SK-N-MC (cell line): ENCODE results near the gene ADGRG7.

ENCODE experiments used
- DNase-seq: peaks from one replicate; pipeline ENCODE4 v3.0.0-alpha.2; 2011; ENCODE audit warnings: low read depth, low spot score
- H3K27ac ChIP-seq: fragments of 200-600 bp; sonication (generic); 2 replicates; pipeline ENCODE4 v1.5.1; 2016; ENCODE audit warnings: mixed run types
- H3K36me3 ChIP-seq: fragments of 200-600 bp; sonication (generic); 2 replicates; pipeline ENCODE4 v1.6.1; 2017; ENCODE audit warnings: antibody characterized with exemption, low read length, mixed read lengths; ENCODE audit not compliant: insufficient read depth
- H3K4me3 ChIP-seq: fragments of 200-600 bp; sonication (generic); 2 replicates; pipeline ENCODE4 v1.5.1; 2016
- H3K9ac ChIP-seq: fragments of 200-600 bp; sonication (generic); 2 replicates; pipeline ENCODE4 v1.8.0; 2017; ENCODE audit warnings: mixed run types, mixed read lengths; ENCODE audit not compliant: insufficient read length
- H3K9me3 ChIP-seq: fragments of 200-600 bp; sonication (generic); 2 replicates; pipeline ENCODE4 v1.6.1; 2017; ENCODE audit warnings: low read depth, mild to moderate bottlenecking, antibody characterized with exemption, low read length, moderate library complexity, mixed read lengths
- EZH2 ChIP-seq: fragments of 200-600 bp; sonication (generic); IDR thresholded peaks from one replicate; pipeline ENCODE4 v1.6.1; 2017; ENCODE audit warnings: antibody characterized with exemption
- FOXP2 ChIP-seq: optimal IDR thresholded peaks from 2 replicates; pipeline ENCODE3; 2011; ENCODE audit warnings: mild to moderate bottlenecking, moderate library complexity; ENCODE audit not compliant: insufficient read depth; ENCODE audit errors: extremely low read length, control extremely low read depth
- POLR2AphosphoS5 ChIP-seq: IDR thresholded peaks from 2 replicates; pipeline ENCODE4 v1.6.1; 2012; ENCODE audit warnings: mild to moderate bottlenecking, low read depth, low read length, borderline replicate concordance

Gene ADGRG7

GRCh38 chr3:100629421-100630127 is 20.2 kb downstream of the ADGRG7 start:
- DNase-seq = no peak
- Histone ChIP-seq H3K27ac (no peak overlapping the region), H3K9ac (no peak overlapping the region), H3K9me3 (no peaks in the 10 kb centered on the region), H3K4me3 (no peak overlapping the region), H3K36me3 (no peaks in the 10 kb centered on the region)
- TF ChIP-seq FOXP2 = no peak
- TF ChIP-seq POLR2AphosphoS5 = no peak
- TF ChIP-seq EZH2 = no peak

- Histone ChIP-seq H3K4me3 (no peak overlapping the region), H3K9me3 (no peaks in the 10 kb centered on the region), H3K36me3 (no peaks in the 10 kb centered on the region), H3K27ac (no peak overlapping the region), H3K9ac (no peak overlapping the region)
- DNase-seq = no peak
- TF ChIP-seq POLR2AphosphoS5 (no peak), FOXP2 (no peak), EZH2 (no peak)
These were observed 21.3 kb downstream of the ADGRG7 start for GRCh38 chr3:100630664-100631063.

GRCh38 chr3:100631236-100631635 is 21.8 kb downstream of the ADGRG7 start:
- H3K27ac ChIP-seq = no peak overlapping the region
- no peaks in the 10 kb centered on the region for H3K36me3 ChIP-seq
- no peak for DNase-seq
- TF ChIP-seq EZH2 (no peak), FOXP2 (no peak), POLR2AphosphoS5 (no peak)
- no peaks in the 10 kb centered on the region for H3K9me3 ChIP-seq
- no peak overlapping the region for H3K9ac ChIP-seq
- H3K4me3 ChIP-seq = no peak overlapping the region

- Histone ChIP-seq H3K4me3 (no peak overlapping the region), H3K9ac (no peak overlapping the region), H3K27ac (no peak overlapping the region), H3K9me3 (no peaks in the 10 kb centered on the region), H3K36me3 (no peaks in the 10 kb centered on the region)
- TF ChIP-seq FOXP2 (no peak), EZH2 (no peak), POLR2AphosphoS5 (no peak)
- no peak for DNase-seq
These were observed 25.3 kb downstream of the ADGRG7 start for GRCh38 chr3:100634493-100635272.

GRCh38 chr3:100635273-100635701 is 25.9 kb downstream of the ADGRG7 start:
- Histone ChIP-seq H3K9me3 (no peaks in the 10 kb centered on the region), H3K9ac (no peak overlapping the region), H3K4me3 (no peak overlapping the region), H3K27ac (no peak overlapping the region), H3K36me3 (no peaks in the 10 kb centered on the region)
- TF ChIP-seq EZH2 = no peak
- TF ChIP-seq POLR2AphosphoS5 = no peak
- TF ChIP-seq FOXP2 = no peak
- no peak for DNase-seq

- H3K27ac ChIP-seq = no peak overlapping the region
- no peak overlapping the region for H3K4me3 ChIP-seq
- no peak for DNase-seq
- no peak overlapping the region for H3K9ac ChIP-seq
- H3K36me3 ChIP-seq = no peaks in the 10 kb centered on the region
- H3K9me3 ChIP-seq = no peaks in the 10 kb centered on the region
- TF ChIP-seq POLR2AphosphoS5 = no peak
- no peak for TF ChIP-seq EZH2
- TF ChIP-seq FOXP2 = no peak
These were observed 27.8 kb downstream of the ADGRG7 start for GRCh38 chr3:100637197-100637631.

GRCh38 chr3:100640633-100641032 is 31.2 kb downstream of the ADGRG7 start:
- Histone ChIP-seq H3K27ac (no peak overlapping the region), H3K36me3 (no peaks in the 10 kb centered on the region), H3K4me3 (no peak overlapping the region), H3K9ac (no peak overlapping the region), H3K9me3 (no peaks in the 10 kb centered on the region)
- DNase-seq = no peak
- no peak for TF ChIP-seq EZH2

- no peaks in the 10 kb centered on the region for H3K9me3 ChIP-seq
- no peak overlapping the region for H3K9ac ChIP-seq
- TF ChIP-seq FOXP2 (no peak), POLR2AphosphoS5 (no peak), EZH2 (no peak)
- no peak for DNase-seq
- H3K4me3 ChIP-seq = no peak overlapping the region
- no peak overlapping the region for H3K27ac ChIP-seq
- H3K36me3 ChIP-seq = no peaks in the 10 kb centered on the region
These were observed 32.2 kb downstream of the ADGRG7 start for GRCh38 chr3:100641471-100642032.
